GM21723 (cell line): ENCODE data around the gene CDK14.
"Not testable (repeated sequence)": the region's sequence is repeated elsewhere in the genome, so short reads cannot be mapped to it uniquely, and the experiment has no call there.

Experiments
- ATAC-seq: cut with Tn5 transposase; IDR thresholded peaks from one replicate; pipeline ENCODE4 v1.9.1; 2021; ENCODE audit warnings: mild to moderate bottlenecking, moderate library complexity; ENCODE audit not compliant: unreplicated experiment

CDK14 gene

GRCh38 chr7:90749262-90749661, 153.1 kb downstream of the CDK14 start:
- no peak for ATAC-seq

GRCh38 chr7:90749774-90750173, 153.7 kb downstream of the CDK14 start:
- peak; percentile 83 for ATAC-seq

- ATAC-seq = no peak
Measured at GRCh38 chr7:90751595-90751994, 155.5 kb downstream of the CDK14 start.

- no peak for ATAC-seq
Measured at GRCh38 chr7:90752051-90752450, 155.9 kb downstream of the CDK14 start.

- ATAC-seq = no peak
Measured at GRCh38 chr7:90755041-90755440, 158.9 kb downstream of the CDK14 start.

- ATAC-seq = no peak
Measured at GRCh38 chr7:90756366-90756765, 160.2 kb downstream of the CDK14 start.

GRCh38 chr7:90757565-90757950, 161.4 kb downstream of the CDK14 start:
- peak; percentile 61 for ATAC-seq

- no peak for ATAC-seq
Measured at GRCh38 chr7:90758933-90759562, 162.9 kb downstream of the CDK14 start.

- ATAC-seq = no peak
Measured at GRCh38 chr7:90759710-90760109, 163.6 kb downstream of the CDK14 start.

- no peak for ATAC-seq
Measured at GRCh38 chr7:90760892-90761291, 164.8 kb downstream of the CDK14 start.

GRCh38 chr7:90761584-90761983, 165.5 kb downstream of the CDK14 start:
- no peak for ATAC-seq

GRCh38 chr7:90763108-90763507, 167.0 kb downstream of the CDK14 start:
- no peak for ATAC-seq

- ATAC-seq = no peak
Measured at GRCh38 chr7:90764848-90765570, 168.9 kb downstream of the CDK14 start.

- ATAC-seq = no peak
Measured at GRCh38 chr7:90766814-90767564, 170.9 kb downstream of the CDK14 start.

- no peak for ATAC-seq
Measured at GRCh38 chr7:90768301-90768700, 172.2 kb downstream of the CDK14 start.

- ATAC-seq = no peak
Measured at GRCh38 chr7:90769036-90769435, 172.9 kb downstream of the CDK14 start.

GRCh38 chr7:90769566-90769965, 173.4 kb downstream of the CDK14 start:
- not testable (repeated sequence) for ATAC-seq

GRCh38 chr7:90771281-90771680, 175.2 kb downstream of the CDK14 start:
- no peak for ATAC-seq

GRCh38 chr7:90772410-90772809, 176.3 kb downstream of the CDK14 start:
- no peak for ATAC-seq

GRCh38 chr7:90773269-90773668, 177.1 kb downstream of the CDK14 start:
- ATAC-seq = no peak

- no peak for ATAC-seq
Measured at GRCh38 chr7:90774706-90775105, 178.6 kb downstream of the CDK14 start.

GRCh38 chr7:90775383-90775965, 179.4 kb downstream of the CDK14 start:
- no peak for ATAC-seq
